ENCODE measurements around the gene NUP210L. TPM values are rescaled to one million over a fixed set of nuclear protein-coding genes. Genes with fewer than 3 reads are reported as not detected.

NUP210L gene
- total RNA-seq, 1 donor from 2014 or later, result not detected

DNA sequence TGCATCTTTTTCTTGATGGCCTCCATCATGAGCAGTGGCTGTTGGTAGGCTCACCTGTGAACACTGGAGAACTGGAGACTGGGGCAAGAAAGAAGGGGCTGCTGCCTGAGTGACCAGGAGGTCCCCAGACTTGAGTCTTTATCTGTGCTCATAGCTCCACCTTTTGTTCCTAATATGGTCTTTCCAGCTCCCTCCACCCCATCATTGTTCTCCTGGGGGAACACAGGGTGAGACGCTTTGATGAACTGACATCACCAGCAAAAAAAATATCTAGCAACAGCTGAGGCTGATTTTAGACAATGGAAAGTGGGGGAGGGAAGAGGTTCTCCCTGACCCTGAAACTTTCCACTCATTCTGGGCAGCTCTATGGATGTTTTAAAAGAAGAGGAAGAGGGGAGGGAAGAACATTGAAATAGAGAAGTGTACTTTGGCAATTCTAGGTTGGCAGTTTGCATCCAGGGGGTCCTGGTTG lies 37.2 kb upstream of the NUP210L start, which contains the start of gene TPM3:
Gene TPM3 (minus strand): TSS at position 111 of the 472 bp plus-strand sequence. CDS start 82 bp downstream, at position 29.
- Histone ChIP-seq H2AFZ (ENCODE audit: low read depth, low read length) (no peak within 1 kb of the TSS), H3K79me2 (ENCODE audit: insufficient read depth, low read length) (no peaks in the 10 kb centered on the region), H3K9me3 (ENCODE audit: insufficient read depth, low read depth, low read length) (no peaks in the 10 kb centered on the region), H3K9ac (ENCODE audit: low read length) (no peak within 1 kb of the TSS), H3K4me2 (ENCODE audit: low read length) (no peak within 1 kb of the TSS), H3K27me3 (ENCODE audit: insufficient read depth, low read length) (peaks cover 32% of the 10 kb centered on the region), H3K36me3 (ENCODE audit: insufficient read depth, low read length) (no peaks in the 10 kb centered on the region), H3K4me1 (ENCODE audit: insufficient read depth, low read length) (peaks cover 5% of the 10 kb centered on the region), H3K4me3 (ENCODE audit: insufficient read depth, low read depth, low read length) (no peak within 1 kb of the TSS), H3K27ac (ENCODE audit: low read depth, low read length) (no peak within 1 kb of the TSS), H4K20me1 (ENCODE audit: insufficient read depth, low read length) (no peaks in the 10 kb centered on the region)
- DNase-seq (ENCODE audit: low read depth) (no peak), FAIRE-seq (no peak)
- no peak within 1 kb of the TSS for H3K27ac Mint-ChIP-seq (ENCODE audit: unreplicated experiment)
- peaks cover 2% of the 10 kb centered on the region for H3K9me3 Mint-ChIP-seq (ENCODE audit: unreplicated experiment)
- H3K27me3 Mint-ChIP-seq (ENCODE audit: low read depth, unreplicated experiment), result peaks cover 37% of the 10 kb centered on the region
- H3K36me3 Mint-ChIP-seq (ENCODE audit: low read depth, unreplicated experiment), result peaks cover 2% of the 10 kb centered on the region
- peaks cover 3% of the 10 kb centered on the region for H3K4me1 Mint-ChIP-seq (ENCODE audit: low read depth, unreplicated experiment)
- H3K4me3 Mint-ChIP-seq (ENCODE audit: unreplicated experiment), result no peak within 1 kb of the TSS
- TF ChIP-seq CTCF (IDR thresholded peaks at IDR 0.05; ENCODE audit: insufficient read depth, low read depth, low read length), result no peak
- TF ChIP-seq EZH2 (IDR thresholded peaks at IDR 0.05; ENCODE audit: insufficient read depth, low read length), result no peak

DNA sequence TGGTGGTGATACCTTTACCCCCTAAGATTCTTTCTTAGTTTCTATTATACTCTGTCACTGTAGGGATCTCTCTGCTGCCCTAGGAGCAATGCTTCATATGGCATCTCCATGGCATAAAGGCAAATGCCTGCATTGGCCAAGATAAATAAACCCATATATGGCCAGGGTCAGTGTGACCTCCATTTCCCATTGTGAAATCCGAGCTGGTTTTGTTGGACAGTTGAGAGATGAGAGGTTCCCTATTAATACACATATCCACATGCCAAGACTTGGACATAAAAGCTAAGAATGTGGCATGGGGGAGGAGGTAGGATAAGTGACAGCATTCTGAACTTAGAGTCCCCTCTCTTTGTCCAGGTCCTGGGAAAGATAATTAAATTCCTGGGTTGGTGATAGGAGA lies 35.7 kb upstream of the NUP210L start:
- no peak for FAIRE-seq

More for the DNA sequence above, 35.7 kb upstream of the NUP210L start:
- H3K27me3 ChIP-seq (ENCODE audit: insufficient read depth, low read length), result peaks cover 34% of the 10 kb centered on the region
- H3K4me3 ChIP-seq (ENCODE audit: insufficient read depth, low read depth, low read length), result no peak overlapping the region
- H3K4me3 Mint-ChIP-seq (ENCODE audit: unreplicated experiment), result no peak overlapping the region
- H3K36me3 Mint-ChIP-seq (ENCODE audit: low read depth, unreplicated experiment), result peaks cover 2% of the 10 kb centered on the region
- TF ChIP-seq EZH2 (IDR thresholded peaks at IDR 0.05; ENCODE audit: insufficient read depth, low read length), result no peak
- no peak for TF ChIP-seq CTCF (IDR thresholded peaks at IDR 0.05; ENCODE audit: insufficient read depth, low read depth, low read length)
- no peak overlapping the region for H3K4me2 ChIP-seq (ENCODE audit: low read length)
- no peak overlapping the region for H3K27ac Mint-ChIP-seq (ENCODE audit: unreplicated experiment)
- H3K79me2 ChIP-seq (ENCODE audit: insufficient read depth, low read length), result no peaks in the 10 kb centered on the region
- H3K36me3 ChIP-seq (ENCODE audit: insufficient read depth, low read length), result no peaks in the 10 kb centered on the region
- H3K9me3 ChIP-seq (ENCODE audit: insufficient read depth, low read depth, low read length), result no peaks in the 10 kb centered on the region
- no peaks in the 10 kb centered on the region for H4K20me1 ChIP-seq (ENCODE audit: insufficient read depth, low read length)
- H3K27ac ChIP-seq (ENCODE audit: low read depth, low read length), result no peak overlapping the region
- no peak for DNase-seq (ENCODE audit: low read depth)
- peaks cover 37% of the 10 kb centered on the region for H3K27me3 Mint-ChIP-seq (ENCODE audit: low read depth, unreplicated experiment)
- H3K4me1 Mint-ChIP-seq (ENCODE audit: low read depth, unreplicated experiment), result no peaks in the 10 kb centered on the region
- no peak overlapping the region for H3K9ac ChIP-seq (ENCODE audit: low read length)
- H2AFZ ChIP-seq (ENCODE audit: low read depth, low read length), result no peak overlapping the region
- H3K9me3 Mint-ChIP-seq (ENCODE audit: unreplicated experiment), result peaks cover 2% of the 10 kb centered on the region
- H3K4me1 ChIP-seq (ENCODE audit: insufficient read depth, low read length), result peaks cover 5% of the 10 kb centered on the region
